K562 (cell line): ENCODE measurements around the gene MVD. TPM values are rescaled to one million over a fixed set of nuclear protein-coding genes. Genes with fewer than 3 reads are reported as not detected.

Experiments
- ATAC-seq: fragments of 200-7000 bp; cut with Tn5 transposase; 3 replicates; pipeline ENCODE4 v1.9.1; 2020; ENCODE audit warnings: moderate library complexity
- BruUV-seq: library from RNA; stranded (reverse); fragments of 400-500 nt; replicated peaks from 2 replicates; lab custom pipeline; 2021; lab: Mats Ljungman, UMichigan
- CTCF ChIA-PET: fragments of 300-600 bp; formaldehyde crosslinking; extraction: SDS; loops from one replicate; lab custom pipeline; 2021; ENCODE audit warnings: low intra/inter-chr PET ratio; lab: Yijun Ruan, JAX
- POLR2A ChIA-PET: fragments of 300-600, 350-650 bp; sonication (Branson Sonifier 250); formaldehyde crosslinking; extraction: SDS; loops from one replicate; lab custom pipeline; 2021; ENCODE audit warnings: antibody characterized with exemption, inconsistent platforms; lab: Yijun Ruan, JAX
- DNase-seq, 4 experiments: peaks; one replicate each; pipeline versions ENCODE4 v3.0.0 to v3.0.0-alpha.2; 2011 to 2018; ENCODE audit warnings: low spot score in 3 of 4, mixed read lengths in 3 of 4; ENCODE audit errors: extremely low read depth in 1 of 4
- FAIRE-seq: peaks from 2 replicates; lab custom pipeline; 2011; peaks lifted over from hg19 to GRCh38; lab: Jason Lieb, UNC
- H2AFZ ChIP-seq: 2 replicates; pipeline ENCODE4 v1.6.0; 2011; ENCODE audit warnings: low read depth, low read length, control low read depth, inconsistent platforms
- H3K27ac ChIP-seq: fragments of 200-600 bp; 3 replicates; pipeline ENCODE4 v1.8.0; 2011; ENCODE audit warnings: low read depth, mild to moderate bottlenecking, control low read depth, inconsistent platforms, low read length, moderate library complexity, mixed read lengths; ENCODE audit errors: extremely low read depth
- H3K27me3 ChIP-seq, 2 experiments: fragments of 300-600 bp in 1 of 2; 2 replicates in 1 of 2; 3 replicates in 1 of 2; pipeline versions ENCODE4 v1.6.0 to v1.8.0; 2011; ENCODE audit warnings: inconsistent platforms in 2 of 2, low read length in 2 of 2, mild to moderate bottlenecking in 1 of 2, mixed read lengths in 1 of 2, moderate library complexity in 1 of 2; ENCODE audit not compliant: control insufficient read depth in 2 of 2, insufficient read depth in 2 of 2
- H3K36me3 ChIP-seq: fragments of 300-600 bp; 3 replicates; pipeline ENCODE4 v1.8.0; 2011; ENCODE audit warnings: mild to moderate bottlenecking, low read length, inconsistent platforms; ENCODE audit not compliant: control insufficient read depth, insufficient read depth
- H3K4me1 ChIP-seq, 2 experiments: fragments of 200-600 bp in 1 of 2; replicated peaks in 1 of 2; 2 replicates in 1 of 2; 3 replicates in 1 of 2; pipeline versions ENCODE4 v1.5.1 to v1.8.0; 2011; ENCODE audit warnings: inconsistent platforms in 2 of 2, low read length in 2 of 2, mild to moderate bottlenecking in 1 of 2, mixed read lengths in 1 of 2, moderate library complexity in 1 of 2; ENCODE audit not compliant: control insufficient read depth in 2 of 2, insufficient read depth in 2 of 2
- H3K4me2 ChIP-seq: 2 replicates; pipeline ENCODE4 v1.6.1; 2011; ENCODE audit warnings: low read length, control low read depth, inconsistent platforms, mixed read lengths; ENCODE audit not compliant: insufficient read depth
- H3K4me3 ChIP-seq: fragments of 200-600 bp; sonication (generic), shearing (Covaris generic); 2 replicates; pipeline ENCODE4 v1.5.1; 2016; ENCODE audit warnings: control low read depth, inconsistent platforms
- H3K79me2 ChIP-seq: fragments of 200-600 bp; 3 replicates; pipeline ENCODE4 v1.8.0; 2011; ENCODE audit warnings: low read length, inconsistent platforms; ENCODE audit not compliant: control insufficient read depth, insufficient read depth
- H3K9ac ChIP-seq, 2 experiments: 2 replicates each; pipeline versions ENCODE4 v1.6.0 to v1.6.1; 2011; ENCODE audit warnings: low read depth in 2 of 2, low read length in 2 of 2, control low read depth in 1 of 2, inconsistent platforms in 1 of 2, mild to moderate bottlenecking in 1 of 2, mixed read lengths in 1 of 2; ENCODE audit not compliant: insufficient read depth in 1 of 2
- H3K9me1 ChIP-seq: one replicate; pipeline ENCODE4 v1.6.0; 2011; ENCODE audit warnings: inconsistent platforms, mild to moderate bottlenecking, low read length, moderate library complexity; ENCODE audit not compliant: control insufficient read depth, insufficient read depth
- H3K9me3 ChIP-seq: replicated peaks from 2 replicates; pipeline ENCODE4 v1.5.1; 2011; ENCODE audit warnings: low read depth, low read length, inconsistent platforms; ENCODE audit not compliant: control insufficient read depth, insufficient read depth
- H4K20me1 ChIP-seq: replicated peaks from 2 replicates; pipeline ENCODE4 v1.6.1; 2011; ENCODE audit warnings: low read length, inconsistent platforms, mixed read lengths; ENCODE audit not compliant: control insufficient read depth, insufficient read depth
- BHLHE40 ChIP-seq: IDR thresholded peaks from 2 replicates; pipeline ENCODE4 v1.6.1; 2011; ENCODE audit warnings: low read length, improper control_type of control experiment
- EGR1 ChIP-seq: fragments of 450-650 bp; conservative IDR thresholded peaks from 2 replicates; pipeline ENCODE4 v1.6.1; 2017; ENCODE audit warnings: mild to moderate bottlenecking
- ZMIZ1 ChIP-seq, 2 experiments: fragments of 150-350 bp in 1 of 2; IDR thresholded peaks; 2 replicates each; pipeline ENCODE4 v1.6.1; 2012 to 2016; ENCODE audit warnings: low read depth in 2 of 2, low read length in 2 of 2, mild to moderate bottlenecking in 1 of 2, moderate library complexity in 1 of 2
- WGBS: fragments of 100-300 bp; shearing (Covaris generic); methylation state at CpG from one replicate; pipeline ENCODE4 v1.1.6; 2016; ENCODE audit warnings: low coverage, mixed read lengths; ENCODE audit not compliant: insufficient coverage; ENCODE audit errors: missing lambda C conversion rate; 5-methylcytosine and 5-hydroxymethylcytosine counted together
- in situ Hi-C: fragments of 300-500 bp; cut with MboI; formaldehyde crosslinking; loops from 4 replicates; pipeline ENCODE4 v1.15.0; 2018; ENCODE audit warnings: inconsistent platforms, mixed read lengths
- intact Hi-C: fragments of 100-400 bp; cut with micrococcal nuclease; formaldehyde crosslinking; loops from 2 replicates; pipeline ENCODE4 v1.14.2; 2022
- polyA plus RNA-seq, 8 experiments: library from polyadenylated mRNA; depleted of rRNA in 4 of 8; stranded (reverse) in 5 of 8; unstranded in 3 of 8; fragments of >200 nt; fragmentation: Nextera tagmentation in 2 of 8; fragmentation: Illumina TruSeq in 1 of 8; extraction: Ambion mirVana in 2 of 8; extraction: Trizol in 1 of 8; gene quantifications; 2 replicates each; pipeline versions ENCODE4 v1.2.1 to v1.2.3, GENCODE V29; 2011 to 2014; ENCODE audit warnings: inconsistent platforms in 1 of 8, missing spikeins in 1 of 8
- total RNA-seq, 7 experiments: library from RNA; depleted of rRNA in 6 of 7; stranded (reverse); fragments of >200 nt in 6 of 7; fragmentation: Illumina TruSeq in 2 of 7; extraction: Trizol in 2 of 7; gene quantifications; 2 replicates each; pipeline versions ENCODE4 v1.2.1 to v1.2.3, GENCODE V29; 2011 to 2021; ENCODE audit warnings: low replicate concordance in 1 of 7

MVD gene
- total and polyA plus RNA-seq, 9 of the 15 experiments (the other 6 are each of a cell fraction or from before 2014, with no cell fraction given) = 12.2 to 141 (median 45.3) TPM

GRCh38 chr16:88687254-88687576 is 24.3 kb upstream of the MVD start:
- BruUV-seq = no TSS peak
- peak overlapping the region; percentile 88; the same call in 1 of the 2 replicates for H2AFZ ChIP-seq
- DNase-seq = peak in 1 of 4 experiments; percentile 57
- peak overlapping the region; percentile 44; the same call in 1 of the 3 replicates for H3K27ac ChIP-seq
- ATAC-seq = no peak
- no peaks in the 10 kb centered on the region for H3K36me3 ChIP-seq
- no peaks in the 10 kb centered on the region for H3K9me3 ChIP-seq
- CTCF ChIA-PET = no interaction called here
- peak overlapping the region; percentile 13 to 20; a peak in 1 of 4 replicates for H3K9ac ChIP-seq
- H3K4me2 ChIP-seq = peak overlapping the region; percentile 75
- no peaks in the 10 kb centered on the region for H3K9me1 ChIP-seq
- FAIRE-seq = peak; percentile 60
- peak; percentile 30; the same call in 1 of the 2 replicates for TF ChIP-seq EGR1
- no peak for TF ChIP-seq ZMIZ1 (IDR thresholded peaks at IDR 0.05; ENCODE audit: low read depth in 2 of 2, low read length in 2 of 2)
- TF ChIP-seq BHLHE40 = no peak
- peaks cover 43 to 75% of the 10 kb centered on the region in 2 experiments for H3K4me1 ChIP-seq
- H3K79me2 ChIP-seq = no peaks in the 10 kb centered on the region; the same call in 2 of the 3 replicates
- H4K20me1 ChIP-seq = no peaks in the 10 kb centered on the region; the same call in 1 of the 2 replicates
- in situ Hi-C loops (no loop called here), intact Hi-C loops (loop anchor here (2.0 to 5.0 kb wide), 3 partner anchors 24 to 85 kb away; partner anchors contain the start of gene MVD)
- 24% methylated on average over 10 of the region's 10 CpGs for WGBS
- no peak overlapping the region for H3K4me3 ChIP-seq
- no peaks in the 10 kb centered on the region for H3K27me3 ChIP-seq
- POLR2A ChIA-PET = interaction anchor here (0.6 to 2.1 kb wide), 12 partner anchors 17 to 141 kb away, joined by 3 to 9 read pairs (median 4); partner anchors contain the start of gene ZC3H18
